ENCODE data around the gene VANGL1. TPM values are rescaled to one million over a fixed set of nuclear protein-coding genes. Genes with fewer than 3 reads are reported as not detected.

VANGL1 gene
- total RNA-seq, 4 donors from 2014 or later = 17.7 to 33.6 (median 26.2) TPM

DNA sequence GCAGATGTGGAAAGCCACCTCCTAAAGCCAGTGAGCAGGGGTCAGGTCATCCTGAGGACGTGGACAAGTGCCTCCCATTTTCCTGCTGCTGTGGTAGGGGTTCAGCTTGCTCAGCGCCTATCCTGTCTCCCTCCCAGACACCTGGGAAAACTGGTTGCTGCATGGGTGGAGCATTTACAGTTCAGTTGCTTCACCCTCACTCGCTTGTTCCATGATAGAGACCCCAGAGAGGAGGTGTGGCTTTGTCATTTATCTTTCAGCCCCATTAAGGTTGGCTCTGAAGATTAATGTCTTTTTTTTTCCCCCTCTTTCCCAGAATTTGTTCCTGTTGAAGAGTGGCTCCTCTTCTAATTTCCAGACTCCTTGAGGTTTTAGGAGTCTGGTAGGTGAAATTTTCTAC is 9.2 kb downstream of the VANGL1 start:
- Histone ChIP-seq H3K27ac (no peak overlapping the region), H3K4me3 (no peak overlapping the region), H3K4me1 (peaks cover 64% of the 10 kb centered on the region), H3K9me3 (no peaks in the 10 kb centered on the region), H3K27me3 (no peaks in the 10 kb centered on the region), H3K36me3 (peaks cover 9% of the 10 kb centered on the region)
- 69% methylated on average over 3 of the region's 3 CpGs for WGBS
- TF ChIP-seq, protein P1, sequence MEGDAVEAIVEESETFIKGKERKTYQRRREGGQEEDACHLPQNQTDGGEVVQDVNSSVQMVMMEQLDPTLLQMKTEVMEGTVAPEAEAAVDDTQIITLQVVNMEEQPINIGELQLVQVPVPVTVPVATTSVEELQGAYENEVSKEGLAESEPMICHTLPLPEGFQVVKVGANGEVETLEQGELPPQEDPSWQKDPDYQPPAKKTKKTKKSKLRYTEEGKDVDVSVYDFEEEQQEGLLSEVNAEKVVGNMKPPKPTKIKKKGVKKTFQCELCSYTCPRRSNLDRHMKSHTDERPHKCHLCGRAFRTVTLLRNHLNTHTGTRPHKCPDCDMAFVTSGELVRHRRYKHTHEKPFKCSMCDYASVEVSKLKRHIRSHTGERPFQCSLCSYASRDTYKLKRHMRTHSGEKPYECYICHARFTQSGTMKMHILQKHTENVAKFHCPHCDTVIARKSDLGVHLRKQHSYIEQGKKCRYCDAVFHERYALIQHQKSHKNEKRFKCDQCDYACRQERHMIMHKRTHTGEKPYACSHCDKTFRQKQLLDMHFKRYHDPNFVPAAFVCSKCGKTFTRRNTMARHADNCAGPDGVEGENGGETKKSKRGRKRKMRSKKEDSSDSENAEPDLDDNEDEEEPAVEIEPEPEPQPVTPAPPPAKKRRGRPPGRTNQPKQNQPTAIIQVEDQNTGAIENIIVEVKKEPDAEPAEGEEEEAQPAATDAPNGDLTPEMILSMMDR (IDR thresholded peaks at IDR 0.05) = no peak
- no peak for TF ChIP-seq POLR2AphosphoS5 (IDR thresholded peaks at IDR 0.05)
- no peak for TF ChIP-seq EP300 (IDR thresholded peaks at IDR 0.05)
- TF ChIP-seq POLR2A (IDR thresholded peaks at IDR 0.05) = no peak
- no peak for DNase-seq (ENCODE audit: low spot score in 2 of 2)

DNA sequence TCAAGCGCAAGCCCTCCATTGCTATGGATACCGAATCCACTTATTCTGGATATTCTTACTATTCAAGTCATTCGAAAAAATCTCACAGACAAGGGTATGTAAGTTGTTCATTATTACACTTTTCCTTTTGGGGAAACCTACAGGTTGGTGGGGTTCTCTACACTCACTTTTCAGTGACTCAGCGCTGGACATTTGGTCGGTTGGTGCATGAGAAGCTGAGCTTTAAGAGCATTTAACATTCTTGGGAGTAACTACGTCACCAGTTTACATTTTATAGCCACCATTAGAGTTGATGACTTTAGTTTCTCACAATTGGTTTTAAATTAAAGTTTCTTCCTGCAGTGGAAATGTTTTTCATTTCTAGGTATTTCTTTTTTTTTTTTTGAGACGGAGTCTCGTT is 9.6 kb downstream of the VANGL1 start:
- H3K4me1 ChIP-seq = peaks cover 68% of the 10 kb centered on the region
- no peaks in the 10 kb centered on the region for H3K9me3 ChIP-seq
- H3K27ac ChIP-seq = no peak overlapping the region
- no peak overlapping the region for H3K4me3 ChIP-seq
- no peaks in the 10 kb centered on the region for H3K27me3 ChIP-seq
- 96% methylated on average over 8 of the region's 8 CpGs for WGBS
- no peak for DNase-seq (ENCODE audit: low spot score in 2 of 2)
- peaks cover 9% of the 10 kb centered on the region for H3K36me3 ChIP-seq
- no peak for TF ChIP-seq POLR2AphosphoS5 (IDR thresholded peaks at IDR 0.05)
- no peak for TF ChIP-seq EP300 (IDR thresholded peaks at IDR 0.05)
- TF ChIP-seq POLR2A (IDR thresholded peaks at IDR 0.05) = no peak
- TF ChIP-seq, protein P1 (IDR thresholded peaks at IDR 0.05) = no peak

GRCh38 chr1:115652236-115652788 is 10.5 kb downstream of the VANGL1 start:
- H3K27me3 ChIP-seq = no peaks in the 10 kb centered on the region
- H3K9me3 ChIP-seq = no peaks in the 10 kb centered on the region
- H3K27ac ChIP-seq = no peak overlapping the region
- no peak for DNase-seq (ENCODE audit: low spot score in 2 of 2)
- no peak overlapping the region for H3K4me3 ChIP-seq
- H3K36me3 ChIP-seq = peaks cover 9% of the 10 kb centered on the region
- peaks cover 62% of the 10 kb centered on the region for H3K4me1 ChIP-seq
- WGBS = 97% methylated on average over 2 of the region's 2 CpGs
- TF ChIP-seq POLR2AphosphoS5 (IDR thresholded peaks at IDR 0.05) (no peak), EP300 (IDR thresholded peaks at IDR 0.05) (no peak), POLR2A (IDR thresholded peaks at IDR 0.05) (no peak)
- TF ChIP-seq, protein P1 (IDR thresholded peaks at IDR 0.05) = no peak

DNA sequence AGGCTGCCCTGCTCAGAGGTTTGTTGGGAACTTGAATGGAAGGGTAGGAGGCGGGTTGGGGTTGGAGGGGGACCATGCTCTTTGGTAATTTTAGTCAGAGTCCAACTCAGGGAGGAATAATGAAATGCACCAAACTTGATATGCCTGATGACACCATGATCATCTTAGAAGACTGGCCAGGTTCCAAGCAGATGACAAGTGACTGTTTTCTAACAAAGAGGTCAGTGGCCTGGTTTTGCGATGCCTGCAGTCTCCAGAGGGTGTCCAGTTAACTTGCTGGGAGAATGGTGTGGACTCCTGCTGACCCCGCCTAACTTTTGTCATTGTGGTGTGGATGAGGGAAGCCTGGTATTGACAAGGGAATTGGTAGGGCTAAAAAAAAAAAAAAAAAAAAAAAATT is 12.4 kb downstream of the VANGL1 start:
- Histone ChIP-seq H3K27ac (no peak overlapping the region), H3K4me3 (no peak overlapping the region)
- WGBS = 85% methylated on average over 3 of the region's 3 CpGs

GRCh38 chr1:115654663-115655305 is 13.0 kb downstream of the VANGL1 start:
- Histone ChIP-seq H3K4me1 (peaks cover 42% of the 10 kb centered on the region), H3K27ac (peak overlapping the region; percentile 68), H3K4me3 (peak overlapping the region; percentile 9), H3K9me3 (no peaks in the 10 kb centered on the region), H3K27me3 (no peaks in the 10 kb centered on the region), H3K36me3 (peaks cover 21% of the 10 kb centered on the region)
- DNase-seq (ENCODE audit: low spot score in 2 of 2) = no peak
- no peak for TF ChIP-seq POLR2A (IDR thresholded peaks at IDR 0.05)
- TF ChIP-seq, protein P1 (IDR thresholded peaks at IDR 0.05) = no peak
- TF ChIP-seq EP300 (IDR thresholded peaks at IDR 0.05) = no peak
- no peak for TF ChIP-seq POLR2AphosphoS5 (IDR thresholded peaks at IDR 0.05)
- WGBS = 35% methylated on average over 14 of the region's 14 CpGs

More for the DNA sequence above, 12.4 kb downstream of the VANGL1 start:
- DNase-seq (ENCODE audit: low spot score in 2 of 2) = no peak
- Histone ChIP-seq H3K9me3 (no peaks in the 10 kb centered on the region), H3K4me1 (peaks cover 48% of the 10 kb centered on the region), H3K27me3 (no peaks in the 10 kb centered on the region), H3K36me3 (peaks cover 19% of the 10 kb centered on the region)
- no peak for TF ChIP-seq POLR2A (IDR thresholded peaks at IDR 0.05)
- TF ChIP-seq EP300 (IDR thresholded peaks at IDR 0.05) = no peak
- TF ChIP-seq, protein P1 (IDR thresholded peaks at IDR 0.05) = no peak
- no peak for TF ChIP-seq POLR2AphosphoS5 (IDR thresholded peaks at IDR 0.05)

All from suprapubic skin (tissue), 4 donors.